H1 (cell line): ENCODE results near the gene CHD2.

Experiments used
- CEBPB ChIP-seq: IDR thresholded peaks from 2 replicates; pipeline ENCODE4 v1.6.1; 2012; ENCODE audit warnings: low read depth, low read length
- CTCF ChIP-seq, 3 experiments: IDR thresholded peaks; 1 replicate in 2 of 3; 2 replicates in 1 of 3; pipeline versions ENCODE4 v1.5.1 to v1.6.1; 2011; ENCODE audit warnings: low read length in 3 of 3, mild to moderate bottlenecking in 3 of 3, inconsistent platforms in 2 of 3, low read depth in 1 of 3, moderate library complexity in 1 of 3; ENCODE audit not compliant: insufficient read depth in 1 of 3; ENCODE audit errors: control extremely low read depth in 1 of 3
- GTF2F1 ChIP-seq: IDR thresholded peaks from 2 replicates; pipeline ENCODE4 v1.6.1; 2012; ENCODE audit warnings: low read depth, low read length, improper control_type of control experiment, borderline replicate concordance

GRCh38 chr15:93060336-93061248, 160.5 kb downstream of the CHD2 start:
- TF ChIP-seq CTCF (IDR thresholded peaks at IDR 0.05; ENCODE audit: control extremely low read depth in 1 of 3, insufficient read depth in 1 of 3, low read depth in 1 of 3, low read length in 3 of 3) (no peak), GTF2F1 (no peak), CEBPB (no peak)
